Measurements from ENCODE around the gene TSPAN31.

TSPAN31 gene

GRCh38 chr12:57736741-57737466, 7.9 kb upstream of the TSPAN31 start:
- DNase-seq = no peak

DNA sequence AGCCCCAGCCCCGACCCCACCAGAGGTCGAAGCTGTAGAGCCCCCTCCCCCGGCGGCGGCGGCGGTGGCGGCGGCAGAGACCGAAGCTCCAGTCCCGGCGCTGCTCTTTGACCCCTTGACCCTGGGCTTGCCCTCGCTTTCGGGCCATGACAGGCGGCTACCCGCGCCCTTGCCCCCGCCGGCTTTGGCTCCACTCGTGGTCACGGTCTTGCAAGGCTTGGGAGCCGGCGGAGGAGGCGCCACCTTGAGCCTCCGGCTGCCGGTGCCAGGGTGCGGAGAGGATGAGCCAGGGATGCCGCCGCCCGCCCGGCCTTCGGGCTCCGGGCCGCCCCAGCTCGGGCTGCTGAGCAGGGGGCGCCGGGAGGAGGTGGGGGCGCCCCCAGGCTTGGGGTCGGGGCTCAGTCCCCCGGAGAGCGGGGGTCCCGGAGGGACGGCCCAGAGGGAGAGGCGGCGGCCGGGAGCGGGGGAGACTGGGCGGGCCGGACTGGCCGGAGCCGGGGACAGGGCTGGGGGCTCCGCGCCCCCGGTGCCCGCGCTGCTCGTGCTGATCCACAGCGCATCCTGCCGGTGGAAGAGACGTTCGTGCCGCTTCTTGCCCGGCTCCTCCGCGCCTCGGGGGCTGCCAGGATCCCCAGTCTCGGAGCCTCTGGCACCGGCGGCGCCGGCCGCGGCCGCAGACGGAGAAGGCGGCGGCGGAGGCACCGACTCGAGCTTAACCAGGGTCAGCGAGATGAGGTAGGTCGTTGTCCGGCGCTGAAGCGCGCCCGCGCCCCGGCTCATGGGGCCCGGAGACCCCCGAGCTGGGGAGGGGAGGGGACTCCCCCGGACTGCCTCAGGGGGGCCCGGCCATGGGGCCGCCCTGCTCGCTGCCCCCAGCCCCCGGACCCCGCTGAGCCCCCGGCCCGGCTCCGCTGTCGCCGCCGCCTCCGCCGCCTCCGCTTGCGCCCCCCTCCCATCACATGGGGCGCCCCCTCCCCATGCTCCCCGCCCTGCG, 7.1 kb upstream of the TSPAN31 start:
- peak; percentile 57 for DNase-seq

DNA sequence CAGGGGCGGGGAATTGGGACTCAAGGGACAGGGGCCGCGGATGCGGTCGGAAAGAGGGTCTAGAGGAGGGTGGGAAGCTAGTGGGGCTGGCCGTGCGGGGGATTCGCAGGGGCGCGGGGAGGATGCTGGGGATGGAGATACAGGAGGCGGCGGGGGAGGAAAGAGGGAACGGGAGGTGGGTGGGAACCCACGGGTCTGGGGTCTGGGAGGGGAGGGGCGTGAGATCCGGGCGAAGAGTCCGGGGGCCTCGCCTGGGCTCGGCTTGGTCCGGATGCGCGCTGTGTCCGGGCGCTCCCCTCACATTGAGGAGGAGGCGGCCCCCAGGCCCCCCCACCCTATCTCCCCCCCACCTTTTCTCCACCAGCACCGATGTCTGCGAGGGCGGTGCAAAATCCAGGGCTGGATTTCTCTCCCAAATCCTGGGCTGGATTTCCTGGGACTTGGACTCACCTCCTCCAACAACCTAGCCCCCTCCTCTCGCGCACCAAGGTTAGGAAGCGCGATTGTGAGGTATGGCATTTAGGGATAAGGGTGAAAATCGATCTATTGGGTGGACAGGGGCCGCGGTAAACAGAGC, 6.1 kb upstream of the TSPAN31 start, which contains the start of gene AGAP2:
AGAP2 (minus strand) TSS at position 82 of the 577 bp plus-strand sequence. CDS start 496 bp downstream, outside the sequence.
- peak; percentile 72 for DNase-seq

- no peak for DNase-seq
Measured at GRCh38 chr12:57739387-57739786, 5.5 kb upstream of the TSPAN31 start.

- no peak for DNase-seq
Measured at GRCh38 chr12:57739914-57740538, 4.8 kb upstream of the TSPAN31 start.

DNA sequence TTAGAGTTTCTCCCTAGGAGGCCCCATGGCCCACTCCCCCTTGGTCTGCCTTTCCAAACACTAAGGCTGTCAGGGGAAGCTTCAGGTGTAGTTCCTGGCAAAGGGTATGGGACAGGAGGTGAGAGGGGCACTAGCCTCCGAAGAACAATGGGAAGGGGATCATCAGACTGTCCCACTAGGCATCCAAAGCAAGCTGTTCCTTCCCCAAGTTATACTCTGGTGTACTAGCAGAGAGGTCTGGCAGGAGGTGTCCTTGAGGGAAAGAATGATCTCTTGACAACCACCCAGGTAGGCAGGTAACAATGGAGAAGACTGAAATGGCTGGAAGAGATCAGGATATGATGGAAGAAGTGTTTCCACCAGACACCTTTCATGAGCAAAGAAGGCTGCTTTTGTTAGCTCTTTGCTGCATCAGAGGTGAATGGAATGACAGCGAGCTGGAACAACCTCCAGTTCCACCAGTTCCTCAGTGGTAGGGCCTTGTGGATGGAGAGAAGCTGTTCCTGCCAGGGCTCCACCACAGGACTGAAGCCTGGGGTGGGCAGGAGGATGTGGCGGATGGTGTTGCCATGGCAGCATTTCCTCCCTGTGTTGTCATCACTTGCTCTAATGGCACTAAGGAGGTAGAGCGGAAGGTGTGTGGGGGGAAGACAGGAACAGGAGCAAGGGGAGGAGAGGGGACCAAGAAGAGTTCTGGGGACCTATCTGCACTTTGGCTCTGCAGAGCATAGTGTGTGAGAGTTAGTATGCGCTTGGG, 4.0 kb upstream of the TSPAN31 start:
- no peak for DNase-seq

DNA sequence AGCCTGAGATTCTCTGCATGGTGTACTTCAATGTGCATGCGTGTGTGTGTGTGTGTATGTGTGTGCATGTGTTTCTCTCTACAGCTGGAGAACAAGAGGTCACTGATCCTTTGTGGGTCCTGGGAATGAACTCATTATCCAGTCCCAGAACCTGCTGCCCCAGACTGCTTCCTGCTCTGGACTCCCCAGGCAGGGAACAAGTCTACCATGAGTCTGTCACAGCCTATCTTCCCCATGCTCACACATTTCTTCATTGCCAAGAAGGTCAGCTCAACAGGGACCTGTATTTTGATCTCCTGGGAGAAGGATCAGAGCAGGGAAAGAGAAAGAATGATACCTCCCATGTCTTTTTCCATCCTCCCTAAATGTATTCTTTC, 3.4 kb upstream of the TSPAN31 start:
- DNase-seq = no peak

GRCh38 chr12:57741844-57742738, 2.7 kb upstream of the TSPAN31 start:
- no peak for DNase-seq

GRCh38 chr12:57743769-57744168, 1.1 kb upstream of the TSPAN31 start:
- DNase-seq = no peak

DNA sequence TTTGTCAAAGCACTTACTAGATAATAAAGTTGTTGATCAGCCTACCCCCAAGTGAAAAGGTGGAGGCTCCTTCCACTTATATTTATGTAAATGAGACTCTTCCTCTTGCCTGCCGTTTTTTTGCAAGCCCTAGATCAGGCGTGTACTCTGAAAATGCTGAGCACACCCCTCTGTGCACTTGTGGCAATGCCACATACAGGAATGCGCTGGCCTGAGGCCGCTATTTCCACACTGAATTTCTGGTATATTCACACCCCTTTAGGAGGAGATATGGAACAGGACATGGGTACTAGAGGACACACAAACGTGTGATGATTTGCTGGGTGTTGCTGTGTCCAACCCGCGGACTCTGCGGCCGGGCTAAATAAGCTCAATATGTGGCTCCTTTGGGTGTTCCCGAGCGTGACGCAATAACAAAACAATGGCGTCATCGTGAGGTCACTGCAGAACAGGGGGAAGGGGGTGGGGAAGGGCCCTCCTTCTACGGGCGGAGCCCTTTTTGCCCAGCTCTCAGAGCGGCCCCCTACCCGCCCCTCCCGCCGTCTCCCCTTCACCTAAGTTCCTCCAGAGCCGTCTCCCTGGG, 554 bp upstream of the TSPAN31 start:
- DNase-seq = no peak

- no peak for DNase-seq
Measured at GRCh38 chr12:57745485-57745881, 644 bp downstream of the TSPAN31 start.

DNA sequence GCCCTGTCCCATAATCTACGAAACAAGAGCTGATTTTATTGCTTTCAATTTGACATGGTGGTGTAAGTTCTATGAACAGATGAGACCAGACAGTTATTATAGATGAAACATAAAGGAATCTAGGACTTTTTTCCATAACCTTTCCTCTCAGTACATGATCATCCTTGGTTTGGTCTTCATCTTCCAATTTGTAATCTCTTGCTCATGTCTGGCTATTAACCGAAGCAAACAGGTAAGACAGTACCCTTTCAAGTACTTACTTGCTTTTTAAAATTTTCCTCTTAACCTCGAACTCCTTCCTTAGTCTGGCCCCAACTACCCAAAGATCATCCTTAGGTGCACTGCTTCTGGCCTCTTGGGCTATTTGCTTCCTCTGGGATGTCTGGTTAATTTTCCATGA, 1.2 kb downstream of the TSPAN31 start:
- no peak for DNase-seq

DNA sequence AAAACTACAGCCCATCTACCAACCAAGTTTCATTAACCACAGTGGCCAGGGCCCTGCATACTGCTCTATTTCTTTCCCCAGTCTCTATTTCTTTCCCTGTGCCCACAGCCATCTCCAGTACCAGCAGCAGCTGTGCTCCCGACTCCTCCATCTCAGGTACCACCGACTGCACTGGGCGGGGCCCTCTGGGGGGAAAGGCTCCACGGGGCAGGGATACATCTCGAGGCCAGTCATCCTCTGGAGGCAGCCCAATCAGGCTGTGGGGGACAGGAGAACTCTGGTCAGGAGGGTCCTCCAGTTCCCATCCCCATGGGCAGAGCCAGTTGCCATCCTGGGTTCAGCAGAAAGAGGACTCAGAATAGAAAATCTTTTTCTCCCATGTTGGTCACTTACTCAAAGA, 4.2 kb downstream of the TSPAN31 start:
- no peak for DNase-seq

DNA sequence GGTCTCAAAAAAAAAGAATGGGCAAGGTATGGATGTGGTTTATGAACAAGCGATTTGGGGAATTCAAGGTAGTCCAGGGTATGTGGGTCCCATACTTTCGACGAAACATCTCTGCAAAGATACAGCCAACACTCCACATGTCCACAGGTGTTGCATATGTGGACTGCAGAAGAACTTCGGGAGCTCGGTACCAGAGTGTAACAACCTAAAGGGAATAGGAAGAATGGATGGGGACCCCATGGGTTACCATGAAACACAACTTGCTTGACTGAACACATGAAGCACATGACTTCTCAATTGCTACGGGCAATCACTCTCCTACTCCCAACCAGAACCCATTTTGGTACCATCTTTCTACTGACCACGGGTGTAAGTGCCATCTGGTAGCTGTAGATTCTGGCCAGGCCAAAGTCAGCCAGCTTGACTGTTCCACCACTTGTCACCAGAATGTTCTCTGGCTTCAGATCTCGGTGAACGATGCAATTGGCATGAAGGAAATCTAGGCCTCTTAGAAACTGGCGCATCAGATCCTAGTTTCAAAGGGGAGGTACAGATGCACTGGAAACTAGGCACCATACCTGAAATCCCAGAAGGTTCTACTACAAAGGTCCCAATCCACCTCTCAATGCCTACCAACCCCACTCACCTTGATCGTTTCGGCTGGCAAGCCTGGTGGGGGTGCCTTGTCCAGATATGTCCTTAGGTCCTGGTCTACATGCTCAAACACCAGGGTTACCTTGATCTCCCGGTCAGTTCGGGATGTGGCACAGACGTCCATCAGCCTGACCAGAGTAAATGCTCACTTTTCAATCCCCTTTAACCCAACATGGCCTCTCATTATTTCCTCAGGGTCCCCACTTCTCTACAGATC, 6.0 kb downstream of the TSPAN31 start:
- no peak for DNase-seq

GRCh38 chr12:57751432-57751787, 6.6 kb downstream of the TSPAN31 start:
- DNase-seq = no peak

DNA sequence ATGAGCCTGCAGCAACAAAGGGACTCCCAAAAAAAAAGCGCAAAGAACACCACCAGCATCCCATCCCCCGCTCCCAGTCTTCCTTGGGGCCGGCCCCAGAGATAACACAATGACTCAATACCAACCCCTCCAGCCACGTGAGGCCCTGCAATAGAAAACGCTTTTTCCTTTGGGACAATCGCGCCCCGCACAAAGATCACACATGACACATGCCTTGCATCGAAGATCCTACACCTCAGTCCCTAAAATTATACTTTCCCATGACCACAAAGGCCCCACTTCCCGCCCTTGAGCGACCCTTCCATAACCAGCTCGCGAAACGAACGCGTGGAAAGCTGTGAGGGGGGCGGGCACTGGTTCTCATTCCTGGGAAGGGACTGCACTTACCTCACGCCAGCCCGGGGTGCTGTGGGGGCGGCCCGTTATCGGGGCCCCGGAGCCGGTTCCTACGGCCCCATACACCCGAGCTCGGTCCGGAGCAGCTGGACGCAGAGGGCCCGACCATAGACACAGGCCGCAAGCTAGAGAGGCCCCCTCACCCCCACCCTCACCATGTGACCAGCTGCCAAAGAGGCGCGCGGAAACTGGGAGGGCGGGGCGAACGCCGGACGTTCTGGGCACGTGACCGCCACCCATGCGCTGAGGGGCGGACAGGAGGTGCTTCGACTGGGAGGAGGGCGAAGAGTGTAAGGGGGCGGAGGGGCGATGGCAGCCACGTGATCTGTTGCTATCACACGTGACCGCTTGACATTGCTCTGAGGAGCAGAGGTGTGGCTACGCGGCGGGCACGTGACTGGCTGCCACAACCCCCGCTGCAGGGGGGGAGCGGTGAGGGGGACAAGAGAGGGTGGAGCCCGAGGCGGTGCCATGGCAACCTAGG, 7.2 kb downstream of the TSPAN31 start, which contains the start of gene CDK4:
CDK4 (minus strand) TSS at position 523 of the 880 bp plus-strand sequence. CDS start 593 bp downstream, outside the sequence.
- peak; percentile 100 for DNase-seq

DNA sequence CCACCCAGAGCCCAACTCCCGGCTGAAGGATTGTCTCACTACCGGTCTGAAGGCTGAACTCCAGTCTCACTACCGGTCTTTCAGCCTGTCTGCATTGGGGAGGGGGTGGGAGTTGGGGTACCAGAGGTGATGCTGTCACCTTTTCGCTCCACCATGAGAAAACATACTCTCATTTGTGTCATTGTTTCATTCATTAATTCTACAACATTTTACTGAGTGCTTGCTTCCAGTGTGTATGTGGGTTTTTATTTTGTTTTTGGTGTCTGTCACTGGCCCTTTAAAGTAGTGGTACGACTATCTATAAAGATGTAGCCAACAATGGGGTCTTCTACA, 7.8 kb downstream of the TSPAN31 start:
- no peak for DNase-seq

DNA sequence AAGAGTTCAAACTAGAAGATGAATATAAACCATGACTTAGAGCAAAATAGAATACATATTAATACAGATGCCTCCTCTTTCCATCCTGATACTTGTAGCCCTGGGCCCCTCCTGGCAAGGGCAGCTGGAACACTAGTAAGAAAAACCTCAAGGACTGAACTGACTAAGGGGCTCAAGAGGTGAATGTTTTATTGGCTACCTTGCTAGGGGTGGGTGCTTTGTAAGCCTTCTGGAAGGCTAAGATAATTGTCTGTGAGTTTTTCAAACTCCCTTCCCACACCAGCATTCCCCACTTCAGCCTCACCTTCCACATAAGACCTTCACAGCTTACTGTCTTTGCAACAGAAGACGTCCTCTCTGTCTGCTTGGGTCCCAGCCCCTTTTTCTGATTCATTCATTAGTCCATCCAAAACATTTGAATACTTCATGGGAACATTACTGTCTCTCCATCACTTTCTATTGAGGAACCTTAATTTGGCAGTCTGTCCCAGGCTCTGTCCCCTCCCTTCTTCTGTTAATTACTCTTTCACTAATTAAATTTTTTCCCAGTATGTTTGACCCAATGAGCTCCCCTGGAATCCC, 9.0 kb downstream of the TSPAN31 start:
- no peak for DNase-seq
